ENCODE data around the gene LHFPL3. TPM values are rescaled to one million over a fixed set of nuclear protein-coding genes. Genes with fewer than 3 reads are reported as not detected.

Gene LHFPL3
- total RNA-seq, 1 experiment from 2014 or later: 0.83 TPM

DNA sequence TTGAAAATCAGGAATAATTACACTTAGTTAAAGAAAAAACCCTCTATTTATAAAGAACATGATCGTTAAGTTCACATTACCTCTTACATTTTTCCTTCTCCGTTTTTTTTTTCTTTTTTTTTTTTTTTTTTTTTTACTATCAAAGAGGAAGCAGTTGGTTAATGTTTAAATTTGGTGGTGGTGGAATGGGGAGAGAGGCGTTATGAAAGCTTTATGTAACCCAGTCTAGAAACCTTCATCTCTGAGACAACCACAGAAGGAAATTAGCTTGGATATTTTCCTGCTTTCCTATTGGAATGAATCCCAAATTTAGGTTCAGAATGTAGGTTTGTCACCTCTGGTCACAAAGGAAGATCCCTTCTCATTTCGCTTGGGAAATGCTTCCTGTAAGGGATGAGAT, 31.5 kb upstream of the LHFPL3 start:
- ChIA-PET CTCF (no interaction called here), POLR2A (no interaction called here)
- peaks cover 7% of the 10 kb centered on the region for H3K9me3 Mint-ChIP-seq
- H3K27ac Mint-ChIP-seq: no peak overlapping the region
- no peak for ATAC-seq
- no peak for DNase-seq (ENCODE audit: low spot score)
- peaks cover 5% of the 10 kb centered on the region for H3K4me1 Mint-ChIP-seq
- no peaks in the 10 kb centered on the region for H3K36me3 Mint-ChIP-seq
- no peak overlapping the region for H3K4me3 Mint-ChIP-seq
- peaks cover 2% of the 10 kb centered on the region; the same call in 1 of the 2 replicates for H3K27me3 Mint-ChIP-seq (ENCODE audit: low read depth)
- TF ChIP-seq, protein P1, sequence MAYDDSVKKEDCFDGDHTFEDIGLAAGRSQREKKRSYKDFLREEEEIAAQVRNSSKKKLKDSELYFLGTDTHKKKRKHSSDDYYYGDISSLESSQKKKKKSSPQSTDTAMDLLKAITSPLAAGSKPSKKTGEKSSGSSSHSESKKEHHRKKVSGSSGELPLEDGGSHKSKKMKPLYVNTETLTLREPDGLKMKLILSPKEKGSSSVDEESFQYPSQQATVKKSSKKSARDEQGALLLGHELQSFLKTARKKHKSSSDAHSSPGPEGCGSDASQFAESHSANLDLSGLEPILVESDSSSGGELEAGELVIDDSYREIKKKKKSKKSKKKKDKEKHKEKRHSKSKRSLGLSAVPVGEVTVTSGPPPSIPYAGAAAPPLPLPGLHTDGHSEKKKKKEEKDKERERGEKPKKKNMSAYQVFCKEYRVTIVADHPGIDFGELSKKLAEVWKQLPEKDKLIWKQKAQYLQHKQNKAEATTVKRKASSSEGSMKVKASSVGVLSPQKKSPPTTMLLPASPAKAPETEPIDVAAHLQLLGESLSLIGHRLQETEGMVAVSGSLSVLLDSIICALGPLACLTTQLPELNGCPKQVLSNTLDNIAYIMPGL (CRISPR knock-in tag; IDR thresholded peaks at IDR 0.05): no peak
- TF ChIP-seq SP1 (CRISPR knock-in tag; conservative IDR thresholded peaks at IDR 0.05) (no peak), GTF2I (CRISPR knock-in tag; conservative IDR thresholded peaks at IDR 0.05) (no peak), OVOL2 (CRISPR knock-in tag; IDR thresholded peaks at IDR 0.05; ENCODE audit: borderline replicate concordance) (no peak), CREM (CRISPR knock-in tag; IDR thresholded peaks at IDR 0.05) (no peak), CBFB (CRISPR knock-in tag; IDR thresholded peaks at IDR 0.05; ENCODE audit: low read depth) (no peak)
- TF ChIP-seq, protein P2, sequence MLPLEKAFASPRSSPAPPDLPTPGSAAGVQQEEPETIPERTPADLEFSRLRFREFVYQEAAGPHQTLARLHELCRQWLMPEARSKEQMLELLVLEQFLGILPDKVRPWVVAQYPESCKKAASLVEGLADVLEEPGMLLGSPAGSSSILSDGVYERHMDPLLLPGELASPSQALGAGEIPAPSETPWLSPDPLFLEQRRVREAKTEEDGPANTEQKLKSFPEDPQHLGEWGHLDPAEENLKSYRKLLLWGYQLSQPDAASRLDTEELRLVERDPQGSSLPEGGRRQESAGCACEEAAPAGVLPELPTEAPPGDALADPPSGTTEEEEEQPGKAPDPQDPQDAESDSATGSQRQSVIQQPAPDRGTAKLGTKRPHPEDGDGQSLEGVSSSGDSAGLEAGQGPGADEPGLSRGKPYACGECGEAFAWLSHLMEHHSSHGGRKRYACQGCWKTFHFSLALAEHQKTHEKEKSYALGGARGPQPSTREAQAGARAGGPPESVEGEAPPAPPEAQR (CRISPR knock-in tag; IDR thresholded peaks at IDR 0.05): no peak
- TF ChIP-seq, protein P3, sequence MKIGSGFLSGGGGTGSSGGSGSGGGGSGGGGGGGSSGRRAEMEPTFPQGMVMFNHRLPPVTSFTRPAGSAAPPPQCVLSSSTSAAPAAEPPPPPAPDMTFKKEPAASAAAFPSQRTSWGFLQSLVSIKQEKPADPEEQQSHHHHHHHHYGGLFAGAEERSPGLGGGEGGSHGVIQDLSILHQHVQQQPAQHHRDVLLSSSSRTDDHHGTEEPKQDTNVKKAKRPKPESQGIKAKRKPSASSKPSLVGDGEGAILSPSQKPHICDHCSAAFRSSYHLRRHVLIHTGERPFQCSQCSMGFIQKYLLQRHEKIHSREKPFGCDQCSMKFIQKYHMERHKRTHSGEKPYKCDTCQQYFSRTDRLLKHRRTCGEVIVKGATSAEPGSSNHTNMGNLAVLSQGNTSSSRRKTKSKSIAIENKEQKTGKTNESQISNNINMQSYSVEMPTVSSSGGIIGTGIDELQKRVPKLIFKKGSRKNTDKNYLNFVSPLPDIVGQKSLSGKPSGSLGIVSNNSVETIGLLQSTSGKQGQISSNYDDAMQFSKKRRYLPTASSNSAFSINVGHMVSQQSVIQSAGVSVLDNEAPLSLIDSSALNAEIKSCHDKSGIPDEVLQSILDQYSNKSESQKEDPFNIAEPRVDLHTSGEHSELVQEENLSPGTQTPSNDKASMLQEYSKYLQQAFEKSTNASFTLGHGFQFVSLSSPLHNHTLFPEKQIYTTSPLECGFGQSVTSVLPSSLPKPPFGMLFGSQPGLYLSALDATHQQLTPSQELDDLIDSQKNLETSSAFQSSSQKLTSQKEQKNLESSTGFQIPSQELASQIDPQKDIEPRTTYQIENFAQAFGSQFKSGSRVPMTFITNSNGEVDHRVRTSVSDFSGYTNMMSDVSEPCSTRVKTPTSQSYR (CRISPR knock-in tag; IDR thresholded peaks at IDR 0.05): no peak
- TF ChIP-seq, protein P4, sequence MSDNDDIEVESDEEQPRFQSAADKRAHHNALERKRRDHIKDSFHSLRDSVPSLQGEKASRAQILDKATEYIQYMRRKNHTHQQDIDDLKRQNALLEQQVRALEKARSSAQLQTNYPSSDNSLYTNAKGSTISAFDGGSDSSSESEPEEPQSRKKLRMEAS (CRISPR knock-in tag; IDR thresholded peaks at IDR 0.05): no peak
- TF ChIP-seq, protein P5, sequence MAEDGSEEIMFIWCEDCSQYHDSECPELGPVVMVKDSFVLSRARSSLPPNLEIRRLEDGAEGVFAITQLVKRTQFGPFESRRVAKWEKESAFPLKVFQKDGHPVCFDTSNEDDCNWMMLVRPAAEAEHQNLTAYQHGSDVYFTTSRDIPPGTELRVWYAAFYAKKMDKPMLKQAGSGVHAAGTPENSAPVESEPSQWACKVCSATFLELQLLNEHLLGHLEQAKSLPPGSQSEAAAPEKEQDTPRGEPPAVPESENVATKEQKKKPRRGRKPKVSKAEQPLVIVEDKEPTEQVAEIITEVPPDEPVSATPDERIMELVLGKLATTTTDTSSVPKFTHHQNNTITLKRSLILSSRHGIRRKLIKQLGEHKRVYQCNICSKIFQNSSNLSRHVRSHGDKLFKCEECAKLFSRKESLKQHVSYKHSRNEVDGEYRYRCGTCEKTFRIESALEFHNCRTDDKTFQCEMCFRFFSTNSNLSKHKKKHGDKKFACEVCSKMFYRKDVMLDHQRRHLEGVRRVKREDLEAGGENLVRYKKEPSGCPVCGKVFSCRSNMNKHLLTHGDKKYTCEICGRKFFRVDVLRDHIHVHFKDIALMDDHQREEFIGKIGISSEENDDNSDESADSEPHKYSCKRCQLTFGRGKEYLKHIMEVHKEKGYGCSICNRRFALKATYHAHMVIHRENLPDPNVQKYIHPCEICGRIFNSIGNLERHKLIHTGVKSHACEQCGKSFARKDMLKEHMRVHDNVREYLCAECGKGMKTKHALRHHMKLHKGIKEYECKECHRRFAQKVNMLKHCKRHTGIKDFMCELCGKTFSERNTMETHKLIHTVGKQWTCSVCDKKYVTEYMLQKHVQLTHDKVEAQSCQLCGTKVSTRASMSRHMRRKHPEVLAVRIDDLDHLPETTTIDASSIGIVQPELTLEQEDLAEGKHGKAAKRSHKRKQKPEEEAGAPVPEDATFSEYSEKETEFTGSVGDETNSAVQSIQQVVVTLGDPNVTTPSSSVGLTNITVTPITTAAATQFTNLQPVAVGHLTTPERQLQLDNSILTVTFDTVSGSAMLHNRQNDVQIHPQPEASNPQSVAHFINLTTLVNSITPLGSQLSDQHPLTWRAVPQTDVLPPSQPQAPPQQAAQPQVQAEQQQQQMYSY (CRISPR knock-in tag; IDR thresholded peaks at IDR 0.05): no peak
- TF ChIP-seq, protein P6, sequence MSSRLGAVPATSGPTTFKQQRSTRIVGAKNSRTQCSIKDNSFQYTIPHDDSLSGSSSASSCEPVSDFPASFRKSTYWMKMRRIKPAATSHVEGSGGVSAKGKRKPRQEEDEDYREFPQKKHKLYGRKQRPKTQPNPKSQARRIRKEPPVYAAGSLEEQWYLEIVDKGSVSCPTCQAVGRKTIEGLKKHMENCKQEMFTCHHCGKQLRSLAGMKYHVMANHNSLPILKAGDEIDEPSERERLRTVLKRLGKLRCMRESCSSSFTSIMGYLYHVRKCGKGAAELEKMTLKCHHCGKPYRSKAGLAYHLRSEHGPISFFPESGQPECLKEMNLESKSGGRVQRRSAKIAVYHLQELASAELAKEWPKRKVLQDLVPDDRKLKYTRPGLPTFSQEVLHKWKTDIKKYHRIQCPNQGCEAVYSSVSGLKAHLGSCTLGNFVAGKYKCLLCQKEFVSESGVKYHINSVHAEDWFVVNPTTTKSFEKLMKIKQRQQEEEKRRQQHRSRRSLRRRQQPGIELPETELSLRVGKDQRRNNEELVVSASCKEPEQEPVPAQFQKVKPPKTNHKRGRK (CRISPR knock-in tag; IDR thresholded peaks at IDR 0.05; ENCODE audit: borderline replicate concordance): no peak

DNA sequence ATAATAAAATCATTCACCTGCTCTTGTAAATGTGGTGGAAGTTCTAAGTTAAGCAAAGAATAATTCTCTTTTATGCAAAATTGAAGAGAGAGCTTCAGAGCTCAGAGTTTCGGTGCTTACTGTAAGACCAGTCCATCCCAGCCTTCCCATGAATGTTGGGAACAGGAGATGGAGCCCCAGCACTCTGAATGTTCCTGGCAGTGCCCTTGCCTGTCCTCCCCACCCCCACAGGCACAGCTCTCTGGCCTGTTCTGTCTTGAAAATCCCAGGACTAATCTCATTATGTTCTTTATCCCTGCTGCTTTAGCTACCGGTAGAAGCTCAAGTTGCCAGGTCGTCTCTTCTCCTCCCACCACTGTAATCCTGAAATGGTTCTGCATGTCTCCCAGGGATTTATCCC, 29.1 kb upstream of the LHFPL3 start:
- ChIA-PET POLR2A (no interaction called here), CTCF (no interaction called here)
- Mint-ChIP-seq H3K4me1 (peaks cover 5% of the 10 kb centered on the region), H3K36me3 (no peaks in the 10 kb centered on the region), H3K27me3 (ENCODE audit: low read depth) (no peaks in the 10 kb centered on the region), H3K27ac (no peak overlapping the region), H3K9me3 (peaks cover 7% of the 10 kb centered on the region), H3K4me3 (no peak overlapping the region)
- no peak for TF ChIP-seq TP53 (CRISPR knock-in tag; IDR thresholded peaks at IDR 0.05)
- DNase-seq (ENCODE audit: low spot score): no peak
- ATAC-seq: peak; percentile 52

Measured in WTC11 (cell line).